ENCODE results near the gene MCFD2.

GRCh38 chr2:46863882-46864281 is 51.7 kb downstream of the MCFD2 start:
- TF ChIP-seq CTCF (IDR thresholded peaks at IDR 0.05) (no peak), POLR2A (IDR thresholded peaks at IDR 0.05) (no peak)

Data from testis (tissue), 2 donors.